Stimulated activated naive CD8-positive, alpha-beta T cell treated with anti-CD3 and anti-CD28 coated beads, Interleukin-15, amount 100 ng/mL, for 72 hours (primary cell): Measurements from ENCODE around the gene OR8G1.

ENCODE experiments used
- ATAC-seq: fragments of 150-1000 bp; cut with Tn5 transposase; 2 replicates; pipeline ENCODE4 v1.10.0; 2021; ENCODE audit warnings: mild to moderate bottlenecking, moderate library complexity
- DNase-seq, 2 donors: peaks; one replicate each; pipeline ENCODE4 v3.0.0; 2021 to 2022
- H3K27ac Mint-ChIP-seq, 2 donors: one replicate each; pipeline ENCODE4 v1.8.0; 2022; ENCODE audit warnings: mild to moderate bottlenecking in 2 of 2, mixed read lengths in 2 of 2, moderate library complexity in 2 of 2
- H3K27me3 Mint-ChIP-seq: one replicate; pipeline ENCODE4 v1.8.0; 2022; ENCODE audit warnings: mixed read lengths
- H3K4me1 Mint-ChIP-seq: one replicate; pipeline ENCODE4 v1.8.0; 2022; ENCODE audit warnings: mild to moderate bottlenecking, mixed read lengths
- H3K4me3 Mint-ChIP-seq, 2 donors: one replicate each; pipeline ENCODE4 v1.8.0; 2022; ENCODE audit warnings: mild to moderate bottlenecking in 2 of 2, mixed read lengths in 2 of 2, moderate library complexity in 1 of 2
- H3K9me3 Mint-ChIP-seq, 2 donors: one replicate each; pipeline ENCODE4 v1.8.0; 2022; ENCODE audit warnings: mixed read lengths in 2 of 2

OR8G1 gene, protein sequence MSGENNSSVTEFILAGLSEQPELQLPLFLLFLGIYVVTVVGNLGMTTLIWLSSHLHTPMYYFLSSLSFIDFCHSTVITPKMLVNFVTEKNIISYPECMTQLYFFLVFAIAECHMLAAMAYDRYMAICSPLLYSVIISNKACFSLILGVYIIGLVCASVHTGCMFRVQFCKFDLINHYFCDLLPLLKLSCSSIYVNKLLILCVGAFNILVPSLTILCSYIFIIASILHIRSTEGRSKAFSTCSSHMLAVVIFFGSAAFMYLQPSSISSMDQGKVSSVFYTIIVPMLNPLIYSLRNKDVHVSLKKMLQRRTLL

GRCh38 chr11:124240621-124241397 is at the start of gene OR8G1:
OR8G1 (plus strand) TSS chr11:124241095; CDS start chr11:124249676, 8,581 bp downstream.
- no peaks in the 10 kb centered on the region for H3K9me3 Mint-ChIP-seq
- no peak for ATAC-seq
- no peak within 1 kb of the TSS for H3K4me3 Mint-ChIP-seq
- no peak within 1 kb of the TSS for H3K27ac Mint-ChIP-seq
- no peaks in the 10 kb centered on the region for H3K27me3 Mint-ChIP-seq
- no peaks in the 10 kb centered on the region for H3K4me1 Mint-ChIP-seq
- DNase-seq: no peak

GRCh38 chr11:124193221-124194010 is 47.5 kb upstream of the OR8G1 start:
- Mint-ChIP-seq H3K4me3 (no peak overlapping the region), H3K9me3 (no peaks in the 10 kb centered on the region), H3K27me3 (peaks cover 7% of the 10 kb centered on the region), H3K27ac (no peak overlapping the region), H3K4me1 (no peaks in the 10 kb centered on the region)
- ATAC-seq (no peak), DNase-seq (no peak)

DNA sequence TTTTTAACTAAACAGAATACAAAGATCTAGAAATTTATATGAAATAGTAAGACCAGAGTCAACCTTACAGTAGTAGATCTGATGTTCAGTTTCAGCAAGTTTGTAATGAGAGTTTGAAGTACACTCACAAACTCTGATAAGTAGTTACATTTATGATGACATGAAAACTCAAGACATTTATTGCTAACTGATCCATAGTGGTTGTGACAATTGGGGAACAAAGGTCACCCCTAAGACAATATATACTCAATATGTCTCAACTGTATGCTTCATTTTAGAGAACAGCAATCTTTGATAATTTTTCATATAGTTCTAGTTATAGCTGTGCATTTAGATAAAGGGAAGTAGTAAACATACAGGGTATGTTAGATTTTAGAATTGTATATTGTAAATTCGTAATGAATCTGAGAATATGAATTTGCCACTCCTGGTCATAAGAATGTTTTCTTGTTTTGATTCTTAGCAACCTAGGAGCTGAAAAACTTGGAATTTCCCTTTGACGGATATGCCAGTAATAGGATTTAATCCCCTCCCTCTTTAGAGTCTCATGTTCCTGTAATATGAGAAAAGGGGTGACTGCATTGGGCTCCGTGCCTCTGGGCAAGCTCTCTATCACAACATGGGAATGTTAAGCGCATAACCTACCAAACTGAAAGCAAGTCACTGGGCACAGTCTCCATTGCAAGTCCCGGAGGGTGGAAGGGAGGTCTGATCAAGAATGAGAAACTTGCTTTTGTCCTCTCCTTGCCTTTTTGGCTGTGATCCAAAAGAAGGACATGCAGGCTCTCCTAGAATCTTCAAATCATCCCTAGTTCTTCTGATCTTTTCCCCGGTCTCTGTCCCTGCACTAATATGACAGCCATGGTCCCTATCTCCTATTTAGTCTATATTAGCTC is 46.4 kb upstream of the OR8G1 start:
- no peak overlapping the region for H3K27ac Mint-ChIP-seq
- H3K4me3 Mint-ChIP-seq: no peak overlapping the region
- H3K27me3 Mint-ChIP-seq: peaks cover 7% of the 10 kb centered on the region
- no peaks in the 10 kb centered on the region for H3K4me1 Mint-ChIP-seq
- H3K9me3 Mint-ChIP-seq: no peaks in the 10 kb centered on the region
- DNase-seq: no peak
- no peak for ATAC-seq

GRCh38 chr11:124195189-124195734 is 45.6 kb upstream of the OR8G1 start:
- Mint-ChIP-seq H3K4me3 (no peak overlapping the region), H3K9me3 (no peaks in the 10 kb centered on the region), H3K27ac (no peak overlapping the region), H3K27me3 (peaks cover 7% of the 10 kb centered on the region), H3K4me1 (no peaks in the 10 kb centered on the region)
- ATAC-seq (peak; percentile 90), DNase-seq (peak; percentile 33 to 45)

DNA sequence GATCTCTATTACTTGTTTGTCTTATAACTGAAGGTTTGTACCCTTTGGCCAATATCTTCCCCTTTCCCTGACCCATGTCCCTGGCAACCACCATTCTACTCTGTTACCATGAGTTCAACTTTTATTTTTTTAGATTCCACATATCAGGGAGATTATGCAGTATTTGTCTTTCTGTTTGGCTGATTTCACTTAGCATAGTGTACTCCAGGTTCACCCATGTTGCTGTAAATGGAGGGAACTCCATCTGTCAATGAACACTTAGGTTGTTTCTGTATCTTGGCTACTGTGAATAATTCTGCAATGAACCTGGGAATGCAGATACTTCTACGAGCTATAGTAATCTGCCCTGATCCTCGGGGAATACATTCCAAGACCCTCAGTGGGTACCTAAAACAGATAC is 42.9 kb upstream of the OR8G1 start:
- H3K4me3 Mint-ChIP-seq: no peak overlapping the region
- H3K27ac Mint-ChIP-seq: no peak overlapping the region
- DNase-seq (no peak), ATAC-seq (no peak)
- no peaks in the 10 kb centered on the region for H3K9me3 Mint-ChIP-seq
- H3K4me1 Mint-ChIP-seq: no peaks in the 10 kb centered on the region
- peaks cover 7% of the 10 kb centered on the region for H3K27me3 Mint-ChIP-seq

DNA sequence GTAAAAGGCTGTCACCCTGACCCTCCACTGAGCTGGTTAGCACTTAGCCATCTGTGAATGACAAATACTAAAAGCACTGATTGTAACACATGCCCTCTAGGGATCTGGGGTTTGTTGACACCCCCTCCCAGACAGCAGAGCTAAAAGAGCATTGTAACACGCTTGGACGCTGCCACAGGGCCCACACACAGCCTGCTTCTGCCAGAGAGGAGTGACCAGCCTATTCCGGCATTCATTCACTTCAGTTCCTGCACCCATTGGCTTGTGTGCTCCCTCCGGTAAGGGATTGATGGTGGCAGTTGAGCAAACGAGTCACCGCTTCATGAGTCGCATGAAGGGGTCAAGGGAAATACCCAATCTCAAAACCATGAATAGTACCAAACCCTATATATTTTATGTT is 42.0 kb upstream of the OR8G1 start:
- DNase-seq (no peak), ATAC-seq (no peak)
- Mint-ChIP-seq H3K4me1 (no peaks in the 10 kb centered on the region), H3K4me3 (no peak overlapping the region), H3K27ac (no peak overlapping the region), H3K9me3 (no peaks in the 10 kb centered on the region), H3K27me3 (peaks cover 3% of the 10 kb centered on the region)

DNA sequence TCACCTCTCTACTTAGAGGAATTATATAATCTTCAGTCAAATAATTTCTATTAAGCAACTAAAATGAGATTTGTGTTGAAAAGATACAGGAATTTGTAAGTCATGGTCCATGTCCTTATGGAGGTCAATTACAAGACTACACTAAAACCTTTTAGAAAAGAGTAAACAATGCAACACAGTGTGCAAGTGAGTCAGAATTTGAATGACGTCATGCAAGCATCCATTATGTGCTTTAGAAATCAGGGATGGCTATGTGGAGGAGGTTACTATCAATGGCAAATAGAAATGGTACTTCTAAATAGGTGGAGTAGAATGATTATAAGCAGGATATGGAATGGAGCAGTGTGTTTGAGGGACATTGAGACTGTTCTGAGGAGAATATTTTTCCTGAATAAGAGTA is 41.2 kb upstream of the OR8G1 start:
- Mint-ChIP-seq H3K27ac (no peak overlapping the region), H3K9me3 (no peaks in the 10 kb centered on the region), H3K4me3 (no peak overlapping the region), H3K4me1 (no peaks in the 10 kb centered on the region), H3K27me3 (no peaks in the 10 kb centered on the region)
- no peak for ATAC-seq
- no peak for DNase-seq

DNA sequence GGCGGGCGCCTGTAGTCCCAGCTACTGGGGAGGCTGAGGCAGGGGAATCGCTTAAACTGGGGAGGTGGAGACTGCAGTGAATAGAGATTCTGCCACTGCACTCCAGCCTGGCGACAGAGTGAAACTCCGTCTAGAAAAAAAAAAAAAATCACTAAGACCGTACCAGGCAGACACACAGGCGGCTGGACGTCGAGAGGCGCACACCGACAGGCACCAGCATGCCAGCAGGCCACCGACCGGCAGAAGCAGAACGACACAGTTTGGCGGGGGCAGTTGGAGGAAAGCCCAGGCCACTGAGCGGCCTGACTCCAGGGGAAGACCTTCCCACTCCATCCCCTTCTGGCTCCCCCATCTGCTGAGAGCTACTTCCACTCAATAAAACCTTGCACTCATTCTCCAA is 40.2 kb upstream of the OR8G1 start:
- Mint-ChIP-seq H3K9me3 (no peaks in the 10 kb centered on the region), H3K27me3 (no peaks in the 10 kb centered on the region), H3K4me1 (no peaks in the 10 kb centered on the region), H3K27ac (no peak overlapping the region), H3K4me3 (no peak overlapping the region)
- no peak for DNase-seq
- ATAC-seq: no peak

- peaks cover 4% of the 10 kb centered on the region for H3K27me3 Mint-ChIP-seq
These were observed 37.9 kb upstream of the OR8G1 start for GRCh38 chr11:124202951-124203350.

GRCh38 chr11:124204008-124204407 is 36.9 kb upstream of the OR8G1 start:
- H3K4me1 Mint-ChIP-seq: no peaks in the 10 kb centered on the region

More at GRCh38 chr11:124202951-124203350, 37.9 kb upstream of the OR8G1 start:
- H3K4me3 Mint-ChIP-seq: no peak overlapping the region
- no peaks in the 10 kb centered on the region for H3K4me1 Mint-ChIP-seq
- no peak for ATAC-seq
- no peak for DNase-seq
- no peak overlapping the region for H3K27ac Mint-ChIP-seq
- H3K9me3 Mint-ChIP-seq: no peaks in the 10 kb centered on the region

DNA sequence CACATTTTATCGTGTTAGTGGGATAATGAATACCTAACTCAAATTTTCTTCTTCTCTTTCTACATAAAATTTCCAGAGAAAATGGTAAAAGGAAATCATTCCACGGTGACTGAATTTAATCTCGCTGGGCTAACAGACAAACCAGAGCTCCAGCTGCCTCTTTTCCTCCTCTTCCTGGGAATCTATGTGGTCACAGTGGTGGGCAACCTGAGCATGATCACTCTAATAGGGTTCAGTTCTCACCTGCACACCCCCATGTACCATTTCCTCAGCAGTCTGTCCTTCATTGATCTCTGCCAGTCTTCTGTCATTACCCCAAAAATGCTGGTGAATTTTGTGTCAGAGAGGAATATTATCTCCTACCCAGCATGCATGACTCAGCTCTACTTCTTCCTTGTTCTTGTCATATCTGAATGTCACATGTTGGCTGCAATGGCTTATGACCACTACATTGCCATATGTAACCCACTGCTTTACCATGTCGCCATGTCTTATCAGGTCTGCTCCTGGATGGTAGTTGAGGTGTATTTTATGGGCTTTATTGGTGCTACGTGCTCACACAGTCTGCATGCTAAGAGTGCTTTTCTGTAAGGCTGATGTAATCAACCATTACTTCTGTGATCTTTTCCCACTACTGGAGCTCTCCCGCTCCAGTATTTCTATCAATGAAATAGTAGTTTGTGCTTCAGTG is 33.6 kb upstream of the OR8G1 start:
- Mint-ChIP-seq H3K27me3 (peaks cover 5% of the 10 kb centered on the region), H3K4me3 (no peak overlapping the region), H3K27ac (no peak overlapping the region), H3K9me3 (no peaks in the 10 kb centered on the region), H3K4me1 (no peaks in the 10 kb centered on the region)
- ATAC-seq (peak; percentile 5), DNase-seq (no peak)

More at GRCh38 chr11:124204008-124204407, 36.9 kb upstream of the OR8G1 start:
- no peak overlapping the region for H3K4me3 Mint-ChIP-seq
- ATAC-seq: peak; percentile 57
- H3K27ac Mint-ChIP-seq: peak overlapping the region in 1 of 2 donors; percentile 31
- peaks cover 5% of the 10 kb centered on the region for H3K27me3 Mint-ChIP-seq
- DNase-seq: no peak
- H3K9me3 Mint-ChIP-seq: no peaks in the 10 kb centered on the region

- H3K4me3 Mint-ChIP-seq: no peak overlapping the region
These were observed 31.0 kb upstream of the OR8G1 start for GRCh38 chr11:124209824-124210357.

DNA sequence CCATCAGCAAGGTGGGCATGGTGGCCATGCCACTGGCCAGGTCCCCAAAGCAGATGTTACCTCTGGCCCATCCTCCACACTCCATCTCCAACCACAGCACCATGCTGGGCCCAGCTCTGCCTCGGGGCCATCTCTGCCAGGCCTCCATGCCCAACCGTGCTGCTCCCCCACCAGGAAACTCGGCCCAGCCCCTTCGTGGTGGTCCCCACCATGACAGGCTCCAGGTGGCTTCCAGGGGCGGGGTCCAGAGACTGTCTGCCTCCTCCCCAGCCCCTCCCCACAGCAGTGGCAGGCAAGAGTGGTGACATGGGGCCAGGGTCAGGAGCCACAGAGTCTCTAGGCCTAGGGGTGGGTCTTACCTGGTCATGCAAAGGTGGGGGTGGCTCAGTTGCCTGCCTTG is 30.5 kb upstream of the OR8G1 start:
- H3K27ac Mint-ChIP-seq: no peak overlapping the region
- no peak for DNase-seq
- no peak overlapping the region for H3K4me3 Mint-ChIP-seq
- peaks cover 5% of the 10 kb centered on the region for H3K27me3 Mint-ChIP-seq
- ATAC-seq: peak; percentile 44
- H3K4me1 Mint-ChIP-seq: no peaks in the 10 kb centered on the region
- no peaks in the 10 kb centered on the region for H3K9me3 Mint-ChIP-seq

More at GRCh38 chr11:124209824-124210357, 31.0 kb upstream of the OR8G1 start:
- H3K4me1 Mint-ChIP-seq: no peaks in the 10 kb centered on the region
- no peaks in the 10 kb centered on the region for H3K9me3 Mint-ChIP-seq
- peaks cover 5% of the 10 kb centered on the region for H3K27me3 Mint-ChIP-seq
- no peak overlapping the region for H3K27ac Mint-ChIP-seq
- DNase-seq: no peak
- peak; percentile 43 for ATAC-seq

- Mint-ChIP-seq H3K4me3 (no peak overlapping the region), H3K27me3 (peaks cover 5% of the 10 kb centered on the region), H3K9me3 (no peaks in the 10 kb centered on the region), H3K4me1 (no peaks in the 10 kb centered on the region), H3K27ac (no peak overlapping the region)
- DNase-seq (no peak), ATAC-seq (no peak)
These were observed 29.6 kb upstream of the OR8G1 start for GRCh38 chr11:124211321-124211720.
